WTC11 (cell line): ENCODE measurements around the gene JMJD6. TPM values are rescaled to one million over a fixed set of nuclear protein-coding genes. Genes with fewer than 3 reads are reported as not detected.

Experiments used
- ATAC-seq: fragments of 200-7000 bp; cut with Tn5 transposase; 2 replicates; pipeline ENCODE4 v1.10.0; 2021; ENCODE audit warnings: mild to moderate bottlenecking, moderate library complexity
- CTCF ChIA-PET: fragments of 300-600 bp; sonication (Branson Sonifier 250); formaldehyde crosslinking; loops from one replicate; lab custom pipeline; 2021; ENCODE audit warnings: antibody characterized with exemption; lab: Charles Lee
- POLR2A ChIA-PET: fragments of 350-600 bp; sonication (Branson Sonifier 250); formaldehyde crosslinking; loops from one replicate; lab custom pipeline; 2021; ENCODE audit warnings: antibody characterized with exemption; lab: Charles Lee
- DNase-seq: peaks from one replicate; pipeline ENCODE4 v3.0.0; 2021; ENCODE audit warnings: low spot score
- H3K27ac Mint-ChIP-seq: 2 replicates; pipeline ENCODE4 v1.8.0; 2021; ENCODE audit warnings: mixed read lengths
- H3K27me3 Mint-ChIP-seq: 2 replicates; pipeline ENCODE4 v1.8.0; 2021; ENCODE audit warnings: low read depth, mild to moderate bottlenecking, moderate library complexity, mixed read lengths
- H3K36me3 Mint-ChIP-seq: 2 replicates; pipeline ENCODE4 v1.8.0; 2021; ENCODE audit warnings: mixed read lengths
- H3K4me1 Mint-ChIP-seq: 2 replicates; pipeline ENCODE4 v1.8.0; 2022; ENCODE audit warnings: mixed read lengths
- H3K4me3 Mint-ChIP-seq: 2 replicates; pipeline ENCODE4 v1.8.0; 2021; ENCODE audit warnings: mild to moderate bottlenecking, moderate library complexity, mixed read lengths
- H3K9me3 Mint-ChIP-seq: 2 replicates; pipeline ENCODE4 v1.8.0; 2021; ENCODE audit warnings: mixed read lengths
- AR ChIP-seq: fragments of 250-450 bp; sonication (Bioruptor Pico); IDR thresholded peaks from 2 replicates; pipeline ENCODE4 v1.9.0; 2021; ENCODE audit warnings: mild to moderate bottlenecking
- ATF1 ChIP-seq: sonication (generic); formaldehyde crosslinking; IDR thresholded peaks from 2 replicates; pipeline ENCODE4 v1.8.1; 2023; ENCODE audit warnings: mild to moderate bottlenecking, moderate library complexity, missing genetic modification reagents
- CTCF ChIP-seq: fragments of 200-600 bp; IDR thresholded peaks from 2 replicates; pipeline ENCODE4 v1.8.0; 2022; ENCODE audit warnings: antibody characterized with exemption
- ERG ChIP-seq: fragments of 250-450 bp; sonication (Bioruptor Pico); IDR thresholded peaks from 2 replicates; pipeline ENCODE4 v1.8.0; 2021; ENCODE audit warnings: mild to moderate bottlenecking
- ETV6 ChIP-seq: sonication (generic); formaldehyde crosslinking; IDR thresholded peaks from 2 replicates; pipeline ENCODE4 v1.8.1; 2022; ENCODE audit warnings: mild to moderate bottlenecking, missing genetic modification reagents
- GABPB1 ChIP-seq: sonication (generic); formaldehyde crosslinking; IDR thresholded peaks from 2 replicates; pipeline ENCODE4 v1.8.1; 2023; ENCODE audit warnings: mild to moderate bottlenecking, missing genetic modification reagents
- GRHL2 ChIP-seq: fragments of 250-450 bp; sonication (Bioruptor Pico); IDR thresholded peaks from 2 replicates; pipeline ENCODE4 v1.8.0; 2022; ENCODE audit warnings: mild to moderate bottlenecking, moderate library complexity; ENCODE audit not compliant: insufficient replicate concordance, severe bottlenecking
- JAZF1 ChIP-seq: fragments of 250-450 bp; sonication (Bioruptor Pico); IDR thresholded peaks from 2 replicates; pipeline ENCODE4 v1.9.0; 2021; ENCODE audit warnings: moderate library complexity, mild to moderate bottlenecking, inconsistent platforms
- PREB ChIP-seq: sonication (generic); formaldehyde crosslinking; IDR thresholded peaks from 2 replicates; pipeline ENCODE4 v1.8.1; 2022; ENCODE audit warnings: mild to moderate bottlenecking, missing genetic modification reagents, moderate library complexity, borderline replicate concordance
- PRRX2 ChIP-seq: fragments of 250-450 bp; sonication (Bioruptor Pico); IDR thresholded peaks from 2 replicates; pipeline ENCODE4 v1.8.0; 2021; ENCODE audit warnings: mild to moderate bottlenecking
- SP1 ChIP-seq: sonication (generic); formaldehyde crosslinking; conservative IDR thresholded peaks from 2 replicates; pipeline ENCODE4 v1.8.1; 2022; ENCODE audit warnings: missing genetic modification reagents
- STAT6 ChIP-seq: sonication (generic); formaldehyde crosslinking; conservative IDR thresholded peaks from 2 replicates; pipeline ENCODE4 v1.8.1; 2023; ENCODE audit warnings: mild to moderate bottlenecking, low read depth, missing genetic modification reagents, moderate library complexity
- TCF7 ChIP-seq: sonication (generic); formaldehyde crosslinking; IDR thresholded peaks from 2 replicates; pipeline ENCODE4 v1.8.0; 2022; ENCODE audit warnings: mild to moderate bottlenecking, low read depth, missing genetic modification reagents, moderate library complexity
- TEAD1 ChIP-seq: sonication (generic); formaldehyde crosslinking; IDR thresholded peaks from 2 replicates; pipeline ENCODE4 v1.8.0; 2022; ENCODE audit warnings: mild to moderate bottlenecking, missing genetic modification reagents
- ZBTB21 ChIP-seq: sonication (generic); formaldehyde crosslinking; IDR thresholded peaks from 2 replicates; pipeline ENCODE4 v1.8.1; 2023; ENCODE audit warnings: mild to moderate bottlenecking, missing genetic modification reagents, borderline replicate concordance
- ZBTB43 ChIP-seq: sonication (generic); formaldehyde crosslinking; IDR thresholded peaks from 2 replicates; pipeline ENCODE4 v1.8.1; 2023; ENCODE audit warnings: mild to moderate bottlenecking, missing genetic modification reagents
- ZNF121 ChIP-seq: sonication (generic); formaldehyde crosslinking; IDR thresholded peaks from 2 replicates; pipeline ENCODE4 v1.8.0; 2023; ENCODE audit warnings: missing genetic modification reagents
- ZNF263 ChIP-seq: sonication (generic); formaldehyde crosslinking; IDR thresholded peaks from 2 replicates; pipeline ENCODE4 v1.8.1; 2022; ENCODE audit warnings: low read depth, mild to moderate bottlenecking, moderate library complexity, missing genetic modification reagents
- ZNF512 ChIP-seq: sonication (generic); formaldehyde crosslinking; IDR thresholded peaks from 2 replicates; pipeline ENCODE4 v1.8.1; 2022; ENCODE audit warnings: missing genetic modification reagents, borderline replicate concordance
- ZSCAN18 ChIP-seq: fragments of 250-450 bp; sonication (Bioruptor Pico); IDR thresholded peaks from 2 replicates; pipeline ENCODE4 v2.1.2; 2022; ENCODE audit warnings: mild to moderate bottlenecking, moderate library complexity
- total RNA-seq: library from RNA; stranded (reverse); gene quantifications from 3 replicates; pipeline ENCODE4 v1.2.3, GENCODE V29; 2021

The JMJD6 gene
- total RNA-seq, 1 experiment from 2014 or later, result 21.6 TPM

- no peak for TF ChIP-seq GABPB1
- no peak for TF ChIP-seq TEAD1 (CRISPR knock-in tag)
- no peak for TF ChIP-seq ZNF512 (CRISPR knock-in tag)
- no peak for TF ChIP-seq GRHL2 (CRISPR knock-in tag)
- TF ChIP-seq ATF1 (CRISPR knock-in tag), result no peak
- no peak for TF ChIP-seq TCF7 (CRISPR knock-in tag)
- TF ChIP-seq JAZF1 (CRISPR knock-in tag), result no peak
- TF ChIP-seq ZBTB21, result no peak
- TF ChIP-seq, all 79 proteins: peak for 0
Observed at GRCh38 chr17:76701471-76701967, 24.9 kb downstream of the JMJD6 start (continued).

- H3K36me3 Mint-ChIP-seq, result no peaks in the 10 kb centered on the region
- peak overlapping the region; percentile 87 for H3K27ac Mint-ChIP-seq
- peak; percentile 41 for DNase-seq
- no peaks in the 10 kb centered on the region for H3K9me3 Mint-ChIP-seq
- CTCF ChIA-PET, result interaction anchor here (0.6 to 1.8 kb wide), 8 partner anchors 9 to 178 kb away, joined by 3 to 11 read pairs (median 4); partner anchors contain the start of gene MXRA7
- no peaks in the 10 kb centered on the region for H3K27me3 Mint-ChIP-seq
- ATAC-seq, result peak; percentile 61
- POLR2A ChIA-PET, result no interaction called here
- H3K4me1 Mint-ChIP-seq, result peaks cover 46% of the 10 kb centered on the region
- TF ChIP-seq GABPB1, result no peak
- TF ChIP-seq PREB (CRISPR knock-in tag), result no peak
- no peak for TF ChIP-seq AR (CRISPR knock-in tag)
- no peak for TF ChIP-seq PRRX2 (CRISPR knock-in tag)
- no peak for TF ChIP-seq ERG
- TF ChIP-seq STAT6 (CRISPR knock-in tag), result no peak
- TF ChIP-seq ETV6 (CRISPR knock-in tag), result no peak
- TF ChIP-seq ZNF263, result no peak
- TF ChIP-seq ZBTB43 (CRISPR knock-in tag), result no peak
- TF ChIP-seq ZSCAN18 (CRISPR knock-in tag), result no peak
- TF ChIP-seq CTCF, result no peak
- no peak for TF ChIP-seq SP1
- no peak for TF ChIP-seq ZNF121 (CRISPR knock-in tag)
- H3K4me3 Mint-ChIP-seq, result no peak overlapping the region
Observed at GRCh38 chr17:76700617-76701470, 25.6 kb downstream of the JMJD6 start.
